ENCODE measurements around the gene GPR158. TPM values are rescaled to one million over a fixed set of nuclear protein-coding genes. Genes with fewer than 3 reads are reported as not detected.

GPR158 gene
- total and polyA plus RNA-seq, 9 of the 15 experiments (the other 6 are each of a cell fraction or from before 2014, with no cell fraction given) = 4.0 to 7.6 (median 5.0) TPM

GRCh38 chr10:25493122-25493893, 318.5 kb downstream of the GPR158 start (continued):
- TF ChIP-seq BCLAF1 (IDR thresholded peaks at IDR 0.05; ENCODE audit: borderline replicate concordance in 1 of 2, control insufficient read depth in 1 of 2, low read depth in 2 of 2, low read length in 1 of 2) (no peak), KDM5B (IDR thresholded peaks at IDR 0.05; ENCODE audit: insufficient replicate concordance, low read depth, low read length) (no peak), POLR2G (IDR thresholded peaks at IDR 0.05; ENCODE audit: low read depth, low read length) (no peak), POU5F1 (IDR thresholded peaks at IDR 0.05; ENCODE audit: borderline replicate concordance, low read depth, low read length, partially characterized antibody) (no peak), EP300 (IDR thresholded peaks at IDR 0.05; ENCODE audit: low read length) (peak; percentile 91), BRD4 (IDR thresholded peaks at IDR 0.05) (no peak), NBN (IDR thresholded peaks at IDR 0.05; ENCODE audit: low read depth) (peak; percentile 84; the same call in 1 of the 2 replicates), HNRNPUL1 (IDR thresholded peaks at IDR 0.05; ENCODE audit: low read length) (no peak), ZEB2 (IDR thresholded peaks at IDR 0.05) (0 out of 2 replicates have a peak, but pooled peaks have one; percentile 47), GATA2 (CRISPR knock-in tag; IDR thresholded peaks at IDR 0.05) (peak; percentile 83), CHAMP1 (IDR thresholded peaks at IDR 0.05) (peak; percentile 90), ZNF282 (CRISPR knock-in tag; IDR thresholded peaks at IDR 0.05) (no peak), TCF3 (CRISPR knock-in tag; IDR thresholded peaks at IDR 0.05) (peak; percentile 92)
- TF ChIP-seq, protein P1, sequence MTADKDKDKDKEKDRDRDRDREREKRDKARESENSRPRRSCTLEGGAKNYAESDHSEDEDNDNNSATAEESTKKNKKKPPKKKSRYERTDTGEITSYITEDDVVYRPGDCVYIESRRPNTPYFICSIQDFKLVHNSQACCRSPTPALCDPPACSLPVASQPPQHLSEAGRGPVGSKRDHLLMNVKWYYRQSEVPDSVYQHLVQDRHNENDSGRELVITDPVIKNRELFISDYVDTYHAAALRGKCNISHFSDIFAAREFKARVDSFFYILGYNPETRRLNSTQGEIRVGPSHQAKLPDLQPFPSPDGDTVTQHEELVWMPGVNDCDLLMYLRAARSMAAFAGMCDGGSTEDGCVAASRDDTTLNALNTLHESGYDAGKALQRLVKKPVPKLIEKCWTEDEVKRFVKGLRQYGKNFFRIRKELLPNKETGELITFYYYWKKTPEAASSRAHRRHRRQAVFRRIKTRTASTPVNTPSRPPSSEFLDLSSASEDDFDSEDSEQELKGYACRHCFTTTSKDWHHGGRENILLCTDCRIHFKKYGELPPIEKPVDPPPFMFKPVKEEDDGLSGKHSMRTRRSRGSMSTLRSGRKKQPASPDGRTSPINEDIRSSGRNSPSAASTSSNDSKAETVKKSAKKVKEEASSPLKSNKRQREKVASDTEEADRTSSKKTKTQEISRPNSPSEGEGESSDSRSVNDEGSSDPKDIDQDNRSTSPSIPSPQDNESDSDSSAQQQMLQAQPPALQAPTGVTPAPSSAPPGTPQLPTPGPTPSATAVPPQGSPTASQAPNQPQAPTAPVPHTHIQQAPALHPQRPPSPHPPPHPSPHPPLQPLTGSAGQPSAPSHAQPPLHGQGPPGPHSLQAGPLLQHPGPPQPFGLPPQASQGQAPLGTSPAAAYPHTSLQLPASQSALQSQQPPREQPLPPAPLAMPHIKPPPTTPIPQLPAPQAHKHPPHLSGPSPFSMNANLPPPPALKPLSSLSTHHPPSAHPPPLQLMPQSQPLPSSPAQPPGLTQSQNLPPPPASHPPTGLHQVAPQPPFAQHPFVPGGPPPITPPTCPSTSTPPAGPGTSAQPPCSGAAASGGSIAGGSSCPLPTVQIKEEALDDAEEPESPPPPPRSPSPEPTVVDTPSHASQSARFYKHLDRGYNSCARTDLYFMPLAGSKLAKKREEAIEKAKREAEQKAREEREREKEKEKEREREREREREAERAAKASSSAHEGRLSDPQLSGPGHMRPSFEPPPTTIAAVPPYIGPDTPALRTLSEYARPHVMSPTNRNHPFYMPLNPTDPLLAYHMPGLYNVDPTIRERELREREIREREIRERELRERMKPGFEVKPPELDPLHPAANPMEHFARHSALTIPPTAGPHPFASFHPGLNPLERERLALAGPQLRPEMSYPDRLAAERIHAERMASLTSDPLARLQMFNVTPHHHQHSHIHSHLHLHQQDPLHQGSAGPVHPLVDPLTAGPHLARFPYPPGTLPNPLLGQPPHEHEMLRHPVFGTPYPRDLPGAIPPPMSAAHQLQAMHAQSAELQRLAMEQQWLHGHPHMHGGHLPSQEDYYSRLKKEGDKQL (CRISPR knock-in tag; IDR thresholded peaks at IDR 0.05; ENCODE audit: borderline replicate concordance) = no peak
- TF ChIP-seq, protein P2, sequence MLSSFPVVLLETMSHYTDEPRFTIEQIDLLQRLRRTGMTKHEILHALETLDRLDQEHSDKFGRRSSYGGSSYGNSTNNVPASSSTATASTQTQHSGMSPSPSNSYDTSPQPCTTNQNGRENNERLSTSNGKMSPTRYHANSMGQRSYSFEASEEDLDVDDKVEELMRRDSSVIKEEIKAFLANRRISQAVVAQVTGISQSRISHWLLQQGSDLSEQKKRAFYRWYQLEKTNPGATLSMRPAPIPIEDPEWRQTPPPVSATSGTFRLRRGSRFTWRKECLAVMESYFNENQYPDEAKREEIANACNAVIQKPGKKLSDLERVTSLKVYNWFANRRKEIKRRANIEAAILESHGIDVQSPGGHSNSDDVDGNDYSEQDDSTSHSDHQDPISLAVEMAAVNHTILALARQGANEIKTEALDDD (IDR thresholded peaks at IDR 0.05) = peak; percentile 57; the same call in 1 of the 2 replicates
